ENCODE results near the gene CXCL8. TPM values are rescaled to one million over a fixed set of nuclear protein-coding genes. Genes with fewer than 3 reads are reported as not detected.
"Not testable (repeated sequence)": the region's sequence is repeated elsewhere in the genome, so short reads cannot be mapped to it uniquely, and the experiment has no call there.

Gene CXCL8
- total RNA-seq, 1 experiment from 2014 or later, result 2.6 TPM

DNA sequence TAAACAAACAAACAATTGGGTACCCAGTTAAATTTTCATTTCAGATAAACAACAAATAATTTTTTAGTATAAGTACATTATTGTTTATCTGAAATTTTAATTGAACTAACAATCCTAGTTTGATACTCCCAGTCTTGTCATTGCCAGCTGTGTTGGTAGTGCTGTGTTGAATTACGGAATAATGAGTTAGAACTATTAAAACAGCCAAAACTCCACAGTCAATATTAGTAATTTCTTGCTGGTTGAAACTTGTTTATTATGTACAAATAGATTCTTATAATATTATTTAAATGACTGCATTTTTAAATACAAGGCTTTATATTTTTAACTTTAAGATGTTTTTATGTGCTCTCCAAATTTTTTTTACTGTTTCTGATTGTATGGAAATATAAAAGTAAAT lies 2.9 kb downstream of the CXCL8 start:
- DNase-seq (ENCODE audit: low spot score), result no peak

DNA sequence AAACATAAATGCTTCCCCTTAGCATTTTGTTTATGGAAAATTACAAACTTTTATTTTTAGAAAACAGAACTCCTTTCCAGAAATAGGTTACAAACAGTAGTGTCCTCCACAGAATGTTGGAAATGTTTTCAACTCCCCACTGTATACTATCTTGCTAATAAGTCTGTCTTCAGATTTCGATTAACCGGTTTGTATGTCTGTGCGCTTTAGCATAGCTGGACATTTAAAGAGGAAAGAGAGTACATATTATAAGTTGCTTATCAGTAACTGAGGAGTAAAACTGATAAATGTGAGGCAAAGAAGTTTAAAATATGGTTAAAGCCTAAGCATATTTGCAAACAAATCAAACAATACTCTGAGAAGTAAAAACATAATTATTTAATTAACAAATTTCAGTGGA lies 3.4 kb downstream of the CXCL8 start:
- no peak for DNase-seq (ENCODE audit: low spot score)

DNA sequence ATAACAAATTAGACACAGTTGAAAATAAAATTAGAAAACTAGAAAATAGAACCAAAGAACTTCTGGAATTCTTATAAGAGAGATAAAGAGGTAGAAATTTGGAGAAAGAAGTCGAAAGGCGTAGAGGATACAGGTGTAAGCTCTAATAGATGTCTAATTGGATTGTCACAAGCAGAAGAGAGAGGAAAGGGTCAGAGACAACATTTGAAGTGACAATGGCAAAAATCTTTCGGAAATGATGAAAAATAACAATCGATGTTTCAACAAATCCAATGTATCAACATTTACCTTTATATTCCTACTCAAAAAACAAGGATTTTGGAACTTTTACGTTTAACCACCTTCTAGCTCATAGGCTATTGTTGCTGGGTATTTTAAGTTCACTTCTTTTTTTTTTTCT lies 3.8 kb downstream of the CXCL8 start:
- no peak for DNase-seq (ENCODE audit: low spot score)

DNA sequence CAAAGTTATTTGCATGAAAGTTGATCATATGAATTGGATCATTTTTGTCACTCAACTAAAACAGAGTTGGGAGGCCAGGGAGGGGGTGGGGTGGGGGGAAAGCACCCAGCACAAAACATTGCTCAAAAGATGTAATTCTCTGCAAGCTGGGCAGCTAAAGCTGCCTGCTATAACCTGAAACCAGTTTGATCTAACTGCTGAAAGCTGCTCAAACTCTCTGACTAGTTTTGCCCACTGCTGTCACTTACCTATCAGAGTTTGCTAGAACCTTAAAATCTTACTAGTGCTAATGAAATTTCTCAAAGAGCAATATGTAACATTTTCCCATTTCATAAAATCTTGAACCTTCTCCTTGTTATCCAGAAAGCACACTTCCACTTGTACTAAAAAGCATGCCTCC lies 10.4 kb downstream of the CXCL8 start:
- DNase-seq (ENCODE audit: low spot score), result no peak

DNA sequence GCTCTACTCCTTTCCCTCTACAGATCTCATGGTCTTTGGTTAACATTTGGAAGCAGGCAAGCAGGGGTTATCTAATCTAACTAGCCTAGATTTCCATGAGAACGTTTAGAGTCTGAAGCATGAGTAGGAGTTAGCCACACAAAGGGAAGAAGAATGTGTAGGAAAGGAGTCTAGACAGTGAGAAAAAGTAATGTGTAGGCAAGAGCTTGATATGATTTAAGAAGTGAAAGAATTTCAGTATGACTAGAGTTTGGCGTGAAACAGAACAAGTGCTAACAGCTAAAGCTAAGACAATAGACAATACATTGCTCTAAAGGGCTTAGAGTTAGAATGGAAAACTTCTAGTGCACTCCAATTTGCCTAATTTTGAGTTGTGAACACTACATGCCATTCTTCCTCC lies 10.8 kb downstream of the CXCL8 start:
- no peak for DNase-seq (ENCODE audit: low spot score)

DNA sequence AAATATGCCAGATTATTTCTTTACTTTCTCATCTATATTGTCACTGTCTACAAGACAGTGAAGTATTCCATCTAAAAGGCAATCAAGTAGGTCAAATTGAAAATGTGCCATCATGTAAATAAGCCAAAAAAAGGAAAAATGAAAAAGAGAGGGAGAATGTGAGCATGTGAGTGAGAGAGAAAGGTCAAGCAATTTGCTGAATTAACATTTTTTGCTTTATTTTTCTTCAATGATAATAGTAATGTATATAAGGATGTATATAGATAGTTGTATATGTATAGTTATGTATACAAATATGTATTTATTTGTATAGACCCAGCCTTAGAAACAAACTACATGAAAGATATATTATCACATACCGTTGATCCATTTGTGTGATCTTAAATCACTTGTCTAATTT lies 11.5 kb downstream of the CXCL8 start:
- no peak for DNase-seq (ENCODE audit: low spot score)

DNA sequence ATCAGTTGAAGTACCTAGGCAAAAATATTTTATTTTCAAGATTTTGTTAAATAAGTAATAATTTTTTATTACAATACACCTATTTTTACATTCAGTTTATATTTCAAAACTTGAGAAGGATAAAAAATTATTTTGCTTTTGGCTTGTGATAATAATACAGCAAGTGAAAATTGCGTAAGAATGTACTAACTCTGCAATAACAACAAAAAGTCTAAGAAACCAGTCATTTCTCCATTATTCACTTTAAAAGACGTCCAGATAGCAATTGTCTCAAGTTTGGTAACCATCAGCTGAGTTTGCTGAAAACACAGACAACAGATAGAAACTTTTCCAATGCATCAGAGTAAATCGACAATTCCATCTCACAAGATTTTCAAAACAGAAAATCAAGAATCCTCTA lies 12.1 kb downstream of the CXCL8 start:
- DNase-seq (ENCODE audit: low spot score), result no peak

DNA sequence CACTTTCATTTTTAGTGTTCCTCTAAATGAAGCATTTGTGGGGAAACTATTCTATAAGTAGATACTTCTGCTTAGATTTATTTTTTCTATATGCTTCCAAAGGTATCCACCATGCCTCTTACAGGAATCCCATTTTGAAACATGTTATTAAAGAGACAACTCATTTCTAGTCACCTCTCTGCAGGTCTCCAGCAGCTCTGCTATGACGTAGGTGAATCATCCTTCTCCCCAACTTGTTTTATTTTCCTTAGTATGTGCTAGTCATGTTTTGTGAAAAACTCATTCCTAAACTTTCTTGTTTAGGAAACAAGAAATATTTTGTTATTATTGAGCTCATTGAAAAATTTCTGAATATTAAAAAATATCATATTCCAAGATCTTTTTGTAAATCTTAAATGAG lies 12.8 kb downstream of the CXCL8 start:
- no peak for DNase-seq (ENCODE audit: low spot score)

DNA sequence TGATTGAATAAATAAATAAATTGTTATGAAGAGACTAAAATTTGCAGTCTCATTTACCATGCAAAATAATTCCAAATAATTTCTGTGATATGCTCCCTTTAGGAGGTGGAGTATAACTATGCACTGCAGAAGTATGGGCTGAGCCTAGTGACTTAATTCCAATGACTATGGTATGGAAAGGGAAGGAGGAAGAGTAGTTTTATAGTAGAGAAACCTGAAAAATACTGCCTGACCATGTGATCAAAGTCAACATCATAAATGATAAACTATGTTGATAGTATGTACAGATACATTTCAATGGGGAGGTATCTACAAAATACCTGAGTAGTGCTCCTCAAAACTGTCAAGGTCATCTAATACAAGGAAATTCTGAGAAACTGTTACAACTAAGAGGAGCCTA lies 14.6 kb downstream of the CXCL8 start:
- no peak for DNase-seq (ENCODE audit: low spot score)

DNA sequence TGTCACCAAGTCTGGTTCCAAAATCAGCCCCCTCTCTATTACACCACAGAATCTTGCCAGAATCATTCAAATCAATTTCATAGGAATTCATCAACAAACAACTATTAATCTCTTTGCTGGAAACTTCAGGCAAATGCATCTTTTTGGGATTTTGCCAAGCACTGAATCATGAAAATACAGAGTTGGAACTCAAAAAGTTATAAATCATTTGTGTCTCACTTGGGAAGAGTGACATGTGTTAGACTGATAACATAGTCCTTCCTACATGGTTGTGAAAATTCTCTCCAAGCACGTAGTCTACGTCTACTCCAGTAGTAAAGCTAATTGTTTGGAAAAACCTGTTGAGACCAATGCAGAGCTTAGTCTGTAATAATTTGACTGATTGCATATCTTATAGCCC lies 19.0 kb downstream of the CXCL8 start:
- DNase-seq (ENCODE audit: low spot score), result no peak

DNA sequence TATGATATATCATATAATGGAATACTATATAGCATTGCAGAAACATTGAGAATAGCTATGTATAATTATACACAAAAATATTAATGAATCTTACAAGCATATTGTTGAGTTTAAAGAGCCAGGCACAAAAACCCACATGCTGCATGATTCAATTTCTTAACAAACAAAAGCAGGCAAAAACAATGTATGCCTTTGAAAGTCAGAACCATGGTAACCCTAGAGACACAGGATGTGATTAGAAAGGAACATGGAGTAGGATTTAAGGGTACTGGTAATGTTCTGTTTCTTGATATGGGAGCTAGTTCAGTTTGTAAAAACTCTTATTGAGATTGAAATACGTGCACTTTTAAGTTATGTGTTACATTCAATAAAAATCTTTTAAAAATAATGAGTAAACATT lies 21.5 kb downstream of the CXCL8 start:
- no peak for DNase-seq (ENCODE audit: low spot score)

DNA sequence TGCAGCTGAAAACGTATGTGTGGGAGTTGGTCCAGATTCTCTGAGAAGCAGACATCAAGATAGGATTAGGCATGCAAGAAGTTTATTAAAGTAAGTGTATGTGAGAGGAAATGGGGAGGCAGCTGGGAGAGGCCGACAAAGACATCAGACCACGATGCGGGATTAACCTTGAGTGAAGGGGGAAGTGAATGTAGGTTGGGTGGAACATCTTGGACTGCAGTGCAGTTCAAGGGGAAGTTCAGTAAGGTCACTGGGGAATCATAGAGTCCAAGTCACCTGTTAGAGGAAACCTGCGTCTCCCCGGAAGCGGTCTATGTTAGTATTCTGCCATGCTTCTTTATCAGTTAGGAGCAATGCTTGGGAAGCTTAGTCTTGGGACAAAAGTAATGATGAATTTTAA lies 22.0 kb downstream of the CXCL8 start:
- no peak for DNase-seq (ENCODE audit: low spot score)

DNA sequence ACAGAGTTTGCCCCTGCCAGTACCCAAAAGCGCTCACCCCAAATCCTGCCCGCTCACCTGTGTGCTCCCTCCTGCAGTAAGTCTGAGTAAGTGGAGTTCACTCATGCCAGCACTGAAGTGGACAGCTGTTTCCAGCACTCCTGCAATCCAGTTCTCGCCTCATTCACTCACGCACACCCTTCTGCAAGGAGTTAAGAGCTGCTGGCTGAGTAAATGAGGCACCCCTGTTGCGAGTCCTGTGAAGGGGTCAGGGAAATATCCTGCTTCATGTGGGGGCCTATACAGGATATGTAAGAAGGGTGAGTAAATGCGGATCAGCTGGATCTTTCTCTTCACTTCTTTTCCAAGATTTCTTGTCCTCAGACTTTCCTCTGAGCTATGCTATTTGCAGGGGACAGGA lies 23.5 kb downstream of the CXCL8 start:
- DNase-seq (ENCODE audit: low spot score), result no peak

DNA sequence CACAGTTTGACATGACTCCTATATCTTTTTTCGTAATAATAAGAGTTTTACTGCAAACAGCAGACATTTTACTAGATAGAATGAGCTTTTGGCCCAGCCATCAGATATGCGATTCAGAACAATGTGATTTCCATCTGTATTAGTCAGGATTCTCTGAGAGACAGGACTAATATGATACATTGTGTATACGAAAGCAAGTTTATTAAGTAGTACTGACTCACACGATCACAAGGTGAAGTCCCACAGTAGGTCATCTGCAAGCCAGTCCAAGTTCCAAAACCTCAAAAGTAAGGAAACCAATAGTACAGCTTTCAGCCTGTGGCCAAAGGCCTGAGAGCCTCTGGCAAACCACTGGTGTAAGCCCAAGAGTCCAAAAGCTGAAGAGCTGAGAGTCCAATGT lies 24.1 kb downstream of the CXCL8 start:
- no peak for DNase-seq (ENCODE audit: low spot score)

DNA sequence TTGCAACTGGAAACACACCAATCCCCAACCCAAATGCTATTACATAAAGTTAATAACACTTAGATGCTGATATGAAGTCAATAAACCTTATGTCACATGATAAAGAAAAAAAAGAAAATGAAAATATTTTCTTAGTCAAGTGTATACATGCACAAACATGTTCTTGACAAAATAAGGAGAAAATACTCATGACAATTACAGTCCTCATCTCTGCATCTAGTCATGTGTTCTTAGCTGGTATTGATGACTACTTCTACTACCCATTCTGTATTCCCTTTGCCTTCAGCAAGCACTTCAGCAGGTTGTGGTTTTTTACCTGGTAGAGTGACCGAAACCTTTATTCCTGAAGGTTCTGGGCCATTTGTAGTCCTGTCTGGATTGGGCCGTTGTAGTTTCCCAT lies 24.9 kb downstream of the CXCL8 start:
- DNase-seq (ENCODE audit: low spot score), result no peak

DNA sequence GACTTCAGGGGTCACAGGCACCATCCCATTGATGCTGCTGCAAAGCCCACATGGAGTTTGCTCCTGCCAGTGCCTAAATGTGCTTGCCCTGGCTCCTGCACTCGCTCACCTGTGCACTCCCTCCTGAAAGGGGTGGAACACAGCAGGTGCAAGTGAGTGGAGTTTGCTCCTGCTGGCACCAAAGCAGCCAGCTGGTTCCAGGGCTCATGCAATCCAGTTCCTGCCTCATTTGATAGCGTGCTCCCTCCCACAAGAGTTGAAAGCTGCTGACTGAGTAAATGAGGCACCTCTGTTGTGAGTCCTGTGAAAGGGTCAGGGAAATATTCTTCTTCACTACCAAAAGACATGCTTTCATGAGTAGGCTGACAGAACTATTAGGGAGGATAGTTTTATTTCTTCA lies 30.5 kb downstream of the CXCL8 start:
- no peak for DNase-seq (ENCODE audit: low spot score)

DNA sequence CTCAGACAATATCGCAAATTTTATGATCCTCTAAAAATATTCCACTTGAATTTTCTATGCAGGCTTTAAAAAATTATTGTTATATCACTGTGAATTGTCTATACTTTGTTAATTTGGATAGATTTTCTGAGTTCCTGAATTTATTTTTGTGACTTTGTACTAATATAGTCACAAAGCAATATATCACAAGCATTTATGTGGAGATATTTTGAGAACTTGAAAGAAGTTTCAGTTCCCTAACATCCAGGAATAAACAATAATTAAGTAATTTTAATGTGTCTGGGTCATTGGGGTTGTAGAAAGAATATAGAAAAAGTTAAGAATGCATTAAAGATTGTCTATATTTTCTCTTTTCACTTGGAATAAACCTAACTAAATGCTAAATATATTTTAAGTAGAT lies 32.0 kb downstream of the CXCL8 start:
- no peak for DNase-seq (ENCODE audit: low spot score)

DNA sequence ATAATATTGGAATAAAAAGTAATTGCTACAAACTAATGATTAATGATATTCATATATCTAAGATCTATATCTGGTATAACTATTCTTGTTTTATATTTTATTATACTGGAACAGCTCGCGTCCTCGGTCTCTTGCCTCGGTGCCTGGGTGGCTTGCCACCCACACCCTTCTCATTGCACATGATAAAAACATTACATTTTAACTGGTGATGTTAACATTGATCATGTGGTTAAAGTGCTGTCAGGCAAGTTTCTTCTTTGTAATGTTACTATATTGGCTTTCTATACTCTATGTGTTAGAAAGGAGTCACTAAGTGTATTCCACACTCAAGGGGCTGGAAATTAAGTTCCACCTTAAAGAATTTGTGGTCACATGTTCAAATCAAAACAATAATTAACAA lies 34.0 kb downstream of the CXCL8 start:
- DNase-seq (ENCODE audit: low spot score), result not testable (repeated sequence)

DNA sequence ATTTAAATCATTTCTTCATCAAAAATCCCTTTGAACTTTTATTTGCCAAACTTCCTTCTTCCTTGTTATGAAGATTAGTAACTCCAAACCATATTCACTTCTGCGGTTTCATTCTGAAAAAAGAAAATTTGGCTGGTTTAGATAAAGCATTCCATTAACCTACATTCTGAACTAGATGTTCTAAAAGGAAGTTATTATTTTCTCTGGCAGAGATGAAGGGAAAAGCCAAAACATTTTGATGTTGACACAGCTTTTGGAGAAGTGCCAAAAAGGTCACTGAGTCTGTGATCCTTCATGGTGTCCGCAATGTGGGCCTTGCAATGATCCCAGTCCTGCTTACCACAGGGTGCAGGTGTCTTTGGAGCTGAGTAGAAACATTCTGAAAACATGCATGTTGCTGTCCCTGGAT lies 36.0 kb downstream of the CXCL8 start:
- peak; percentile 93 for DNase-seq (ENCODE audit: low spot score)

DNA sequence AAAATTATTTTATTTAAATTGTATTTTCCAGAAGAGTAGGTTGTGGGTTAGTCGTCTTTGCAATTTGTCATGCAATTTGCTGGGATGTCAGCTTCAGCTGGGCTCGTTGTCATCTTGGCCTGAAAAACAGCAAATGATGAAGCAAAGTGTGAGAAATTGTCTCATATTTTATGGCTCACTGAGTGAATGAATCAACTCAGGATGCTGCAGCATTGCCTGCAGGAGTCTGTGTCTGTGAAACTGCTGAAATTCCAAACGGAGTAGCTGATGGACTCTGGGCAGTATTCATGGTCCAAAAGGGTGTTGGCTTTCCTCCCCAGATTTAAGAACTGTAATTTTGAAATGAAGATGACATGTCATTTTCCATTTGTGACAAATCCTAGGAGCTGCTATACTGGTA lies 37.2 kb downstream of the CXCL8 start:
- DNase-seq (ENCODE audit: low spot score), result no peak

DNA sequence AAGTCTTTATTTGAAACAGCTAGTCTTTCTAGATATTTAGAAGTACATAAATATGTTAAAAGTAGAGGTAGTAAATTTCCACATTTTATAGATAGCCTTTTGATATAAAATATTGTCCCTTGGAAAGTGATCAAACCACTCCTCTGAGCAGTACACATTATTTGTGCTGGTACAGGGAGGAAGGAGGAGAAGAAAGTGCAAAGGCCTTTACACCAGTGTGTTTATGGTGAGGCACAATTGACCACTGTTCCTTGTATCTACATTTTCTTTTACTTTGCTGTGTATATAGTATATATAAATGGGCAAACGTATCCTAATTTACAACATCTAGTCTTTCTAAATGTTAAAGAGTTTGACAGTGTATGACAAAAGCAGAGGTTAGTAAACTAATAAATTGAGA lies 39.9 kb downstream of the CXCL8 start:
- no peak for DNase-seq (ENCODE audit: low spot score)

DNA sequence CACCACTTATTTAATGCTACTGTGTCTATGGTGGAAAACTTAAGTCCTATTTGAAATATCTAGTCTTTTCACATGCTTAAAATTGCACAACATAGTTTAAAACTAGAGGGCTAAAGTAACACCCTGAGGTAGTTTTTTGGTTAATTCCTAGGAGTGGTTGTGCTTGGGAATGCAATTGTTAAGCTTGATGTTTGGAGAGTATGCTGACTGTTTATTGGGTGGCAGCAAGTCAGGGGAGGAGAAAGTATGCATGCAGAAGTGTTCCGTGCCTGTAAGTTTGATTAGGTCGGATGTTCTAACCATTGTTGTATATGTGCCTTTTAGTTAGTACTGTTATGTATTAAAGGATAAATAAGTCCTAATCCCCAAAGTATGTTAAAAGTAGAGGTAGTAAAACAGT lies 40.5 kb downstream of the CXCL8 start:
- DNase-seq (ENCODE audit: low spot score), result no peak

DNA sequence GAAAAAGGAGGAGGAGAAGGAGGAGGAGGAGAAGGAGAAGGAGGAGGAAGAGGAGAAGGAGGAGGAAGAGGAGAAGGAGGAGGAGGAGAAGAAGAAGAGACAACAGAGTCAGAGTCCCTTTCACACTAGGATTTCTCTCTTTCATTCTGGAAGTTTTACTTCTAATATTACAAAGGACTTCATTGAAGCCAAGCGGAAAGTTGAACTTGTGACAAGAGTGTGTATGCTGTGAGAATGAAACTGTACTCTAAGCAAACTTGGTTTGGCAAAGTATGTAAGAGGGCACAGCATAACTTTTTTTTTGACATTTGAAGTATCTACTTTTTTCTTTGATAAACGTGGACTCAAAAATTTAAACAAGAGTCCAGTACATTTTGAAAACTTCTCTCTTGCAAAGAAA lies 48.0 kb downstream of the CXCL8 start:
- no peak for DNase-seq (ENCODE audit: low spot score)

Measured in HT-29 (cell line).